Neural cell (in vitro differentiated cells): Measurements from ENCODE around the gene SLC25A26.

ENCODE experiments used
- POLR2AphosphoS5 ChIP-seq: IDR thresholded peaks from 2 replicates; pipeline ENCODE4 v1.6.1; 2012
- TF ChIP-seq, protein P1 (sequence below): fragments of 450-650 bp; IDR thresholded peaks from 2 replicates; pipeline ENCODE4 v1.5.1; 2014; ENCODE audit warnings: antibody characterized with exemption, mild to moderate bottlenecking, moderate library complexity; ENCODE audit not compliant: poor library complexity, severe bottlenecking

DNA sequence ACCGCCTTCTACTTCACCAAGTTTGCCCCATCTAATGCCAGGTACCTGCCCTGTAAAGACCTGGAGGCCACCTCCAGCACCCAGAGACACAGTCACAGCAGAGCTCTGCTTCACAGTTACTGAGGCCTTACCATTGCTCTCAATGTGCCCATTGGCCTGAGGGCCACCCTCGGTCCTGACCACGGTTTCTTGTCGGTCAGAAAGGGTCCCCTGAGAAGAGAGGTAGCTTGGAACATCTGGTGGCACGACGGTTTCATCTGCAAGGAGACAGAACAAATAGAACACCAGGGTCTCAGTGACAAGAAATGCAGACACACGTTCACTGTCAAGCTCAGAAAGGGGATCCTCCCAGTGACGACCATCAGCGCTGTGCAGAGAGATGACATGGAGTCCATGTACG, 161.3 kb downstream of the SLC25A26 start:
- no peak for TF ChIP-seq POLR2AphosphoS5
- TF ChIP-seq, protein P1, sequence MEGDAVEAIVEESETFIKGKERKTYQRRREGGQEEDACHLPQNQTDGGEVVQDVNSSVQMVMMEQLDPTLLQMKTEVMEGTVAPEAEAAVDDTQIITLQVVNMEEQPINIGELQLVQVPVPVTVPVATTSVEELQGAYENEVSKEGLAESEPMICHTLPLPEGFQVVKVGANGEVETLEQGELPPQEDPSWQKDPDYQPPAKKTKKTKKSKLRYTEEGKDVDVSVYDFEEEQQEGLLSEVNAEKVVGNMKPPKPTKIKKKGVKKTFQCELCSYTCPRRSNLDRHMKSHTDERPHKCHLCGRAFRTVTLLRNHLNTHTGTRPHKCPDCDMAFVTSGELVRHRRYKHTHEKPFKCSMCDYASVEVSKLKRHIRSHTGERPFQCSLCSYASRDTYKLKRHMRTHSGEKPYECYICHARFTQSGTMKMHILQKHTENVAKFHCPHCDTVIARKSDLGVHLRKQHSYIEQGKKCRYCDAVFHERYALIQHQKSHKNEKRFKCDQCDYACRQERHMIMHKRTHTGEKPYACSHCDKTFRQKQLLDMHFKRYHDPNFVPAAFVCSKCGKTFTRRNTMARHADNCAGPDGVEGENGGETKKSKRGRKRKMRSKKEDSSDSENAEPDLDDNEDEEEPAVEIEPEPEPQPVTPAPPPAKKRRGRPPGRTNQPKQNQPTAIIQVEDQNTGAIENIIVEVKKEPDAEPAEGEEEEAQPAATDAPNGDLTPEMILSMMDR = no peak
